Measurements from ENCODE around the gene LRRC30. TPM values are rescaled to one million over a fixed set of nuclear protein-coding genes. Genes with fewer than 3 reads are reported as not detected.

The LRRC30 gene
- polyA plus RNA-seq, 5 donors = 0.29 TPM; not detected in 4

DNA sequence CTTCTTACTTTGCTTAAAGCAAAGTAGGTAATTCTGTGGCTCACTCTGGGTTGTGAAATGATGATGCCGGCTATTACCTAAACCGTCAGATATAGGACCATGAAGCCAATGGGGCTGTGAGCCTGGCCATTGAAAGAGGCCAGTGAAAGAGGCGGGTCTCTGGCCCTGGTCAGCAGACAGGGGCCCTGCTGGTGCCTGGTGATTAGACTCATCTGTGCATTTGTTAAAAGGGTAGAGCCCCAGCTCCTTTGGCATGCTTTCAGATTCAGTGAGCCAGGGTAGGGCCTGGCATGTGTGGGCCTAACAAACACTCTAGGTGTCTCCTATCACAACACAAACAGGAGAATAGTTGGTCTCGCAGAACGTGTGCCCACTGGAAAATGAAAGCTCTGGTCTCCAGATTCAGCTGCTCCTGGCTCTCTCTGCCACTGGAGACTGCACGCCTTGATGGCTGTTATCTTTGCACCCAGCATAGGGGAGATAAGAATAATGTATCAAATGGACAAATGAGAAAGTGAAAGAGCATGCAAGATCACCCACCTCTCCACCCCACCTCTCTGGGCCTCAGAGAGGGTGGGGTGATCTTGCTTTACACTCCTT is 6.9 kb downstream of the LRRC30 start:
- DNase-seq = no peak

DNA sequence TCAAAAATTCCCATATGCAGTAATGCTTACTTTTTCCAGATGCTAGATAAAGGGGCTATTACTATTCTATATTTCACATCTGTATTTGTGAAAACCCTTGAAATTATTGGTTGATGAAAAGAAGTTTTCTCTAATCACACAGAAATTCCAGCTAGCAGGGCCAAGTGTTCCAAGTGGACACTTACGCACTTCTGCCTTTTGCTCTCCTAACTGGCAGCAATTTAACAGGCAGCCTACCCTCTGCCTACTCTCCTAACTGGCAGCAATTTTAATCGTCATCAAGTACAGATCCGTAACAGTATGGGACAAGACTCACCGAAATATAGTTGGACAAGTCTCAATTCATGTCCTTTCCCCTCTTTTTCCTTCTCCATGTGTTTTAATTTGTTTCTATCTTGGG is 12.0 kb downstream of the LRRC30 start:
- DNase-seq = no peak

DNA sequence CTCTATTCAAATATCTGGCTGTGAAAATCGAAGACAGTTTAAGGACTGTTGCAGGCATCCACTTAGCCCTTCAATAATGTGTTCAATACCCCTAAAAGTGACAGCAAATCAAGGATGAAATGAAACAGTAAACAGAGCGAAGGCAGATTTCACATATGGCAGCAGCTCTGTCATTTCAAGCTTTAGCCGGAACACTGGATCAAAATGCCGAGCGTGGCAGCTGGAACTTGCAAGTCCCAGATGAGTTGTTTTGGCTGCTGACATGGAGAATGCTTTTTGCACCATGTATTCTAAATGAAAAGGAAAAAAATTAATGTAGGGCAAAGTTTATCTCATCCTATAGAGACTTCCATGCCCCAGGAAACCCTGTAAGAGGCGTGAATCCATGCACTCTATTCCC is 18.0 kb downstream of the LRRC30 start:
- no peak for DNase-seq

DNA sequence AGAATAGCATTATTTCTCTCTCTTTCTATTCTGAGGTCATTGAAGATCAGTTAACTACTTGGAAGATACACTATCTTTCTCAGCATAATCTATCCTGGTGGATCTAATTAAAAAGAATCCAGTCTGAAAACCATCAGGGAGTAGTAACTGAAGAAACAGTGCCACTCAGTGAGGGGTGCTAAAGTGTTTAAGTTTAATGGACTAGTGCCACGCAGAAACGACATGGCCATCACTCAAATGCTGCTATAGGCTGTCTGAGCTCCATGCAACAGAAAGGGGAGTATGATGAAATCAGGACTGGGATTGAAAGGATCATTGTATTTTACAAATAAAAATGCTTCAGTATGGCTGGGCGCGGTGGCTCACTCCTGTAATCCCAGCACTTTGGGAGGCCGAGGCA is 23.3 kb downstream of the LRRC30 start:
- no peak for DNase-seq

GRCh38 chr18:7255054-7255453 is 24.2 kb downstream of the LRRC30 start:
- no peak for DNase-seq

- DNase-seq = no peak
These were observed 24.8 kb downstream of the LRRC30 start for GRCh38 chr18:7255643-7256042.

DNA sequence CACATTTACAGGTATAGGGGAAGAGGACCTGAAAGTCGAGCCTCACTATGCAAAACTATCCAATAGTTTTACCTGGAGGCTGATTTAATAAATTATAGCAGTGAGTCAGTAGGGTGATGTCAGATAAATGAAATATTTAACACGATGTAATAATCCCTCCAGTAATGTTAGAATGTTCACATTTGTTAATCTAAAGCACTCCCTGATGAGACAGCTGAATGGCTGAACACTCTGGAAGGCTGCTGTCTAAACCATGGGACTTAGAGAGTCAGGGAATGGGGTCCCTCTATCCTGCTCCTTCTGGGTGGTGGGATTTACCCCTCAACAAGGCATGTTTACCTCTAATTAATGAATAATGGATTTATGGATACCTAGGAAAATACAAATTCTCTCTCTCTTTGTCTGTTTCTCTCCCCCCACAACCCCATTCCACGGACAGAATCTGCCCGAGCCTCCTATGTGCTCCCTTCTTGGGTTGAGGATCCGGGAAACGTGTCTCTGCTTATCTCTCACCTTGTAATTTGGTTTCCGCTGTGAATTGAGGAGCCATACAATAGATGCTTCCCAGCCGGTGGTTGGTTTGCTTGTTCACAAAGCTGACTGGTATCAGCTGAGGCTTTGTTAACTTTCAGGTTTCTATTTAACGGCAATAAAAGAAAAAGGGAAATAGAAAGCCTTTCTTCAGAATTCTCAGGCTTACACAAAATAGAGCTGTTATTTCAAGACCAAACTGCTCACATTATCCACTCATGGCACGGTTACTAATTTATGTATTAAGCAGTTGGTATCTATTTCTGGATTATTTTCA is 25.9 kb downstream of the LRRC30 start:
- no peak for DNase-seq

DNA sequence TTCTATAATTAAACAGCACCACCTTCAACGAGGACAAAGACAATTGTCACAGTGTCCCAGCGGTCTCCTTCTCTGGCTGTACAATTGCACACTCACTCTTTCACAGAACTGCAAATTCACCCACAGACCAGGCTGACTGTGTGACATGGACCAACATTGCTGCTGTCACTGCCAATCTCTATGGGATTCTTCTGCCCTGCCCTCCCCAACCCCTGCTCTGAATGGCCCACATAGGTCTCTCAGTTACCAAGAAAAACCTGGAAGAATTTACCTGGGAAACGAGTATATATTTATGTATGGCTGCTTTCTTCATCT is 26.5 kb downstream of the LRRC30 start:
- DNase-seq = no peak

DNA sequence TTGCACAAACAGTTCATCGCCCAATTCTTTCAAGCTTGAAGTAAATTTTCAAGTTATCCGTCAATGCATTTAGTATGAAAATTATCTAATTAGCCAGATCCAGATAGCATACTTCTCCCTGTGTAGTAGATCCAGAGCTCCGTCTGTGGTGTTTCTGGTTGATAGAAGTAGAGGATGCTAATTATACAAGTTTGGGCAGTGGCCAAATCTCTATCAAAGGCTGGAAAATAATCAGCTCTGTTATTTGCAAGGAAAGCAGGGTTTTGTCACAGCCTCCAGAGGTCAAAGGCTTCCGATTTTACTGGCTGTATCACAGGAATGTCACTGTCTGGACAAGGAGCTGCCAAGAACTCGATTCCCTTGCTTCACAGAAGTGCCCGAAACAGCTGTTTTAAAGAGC is 28.6 kb downstream of the LRRC30 start:
- no peak for DNase-seq

- no peak for DNase-seq
These were observed 30.3 kb downstream of the LRRC30 start for GRCh38 chr18:7261199-7261598.

DNA sequence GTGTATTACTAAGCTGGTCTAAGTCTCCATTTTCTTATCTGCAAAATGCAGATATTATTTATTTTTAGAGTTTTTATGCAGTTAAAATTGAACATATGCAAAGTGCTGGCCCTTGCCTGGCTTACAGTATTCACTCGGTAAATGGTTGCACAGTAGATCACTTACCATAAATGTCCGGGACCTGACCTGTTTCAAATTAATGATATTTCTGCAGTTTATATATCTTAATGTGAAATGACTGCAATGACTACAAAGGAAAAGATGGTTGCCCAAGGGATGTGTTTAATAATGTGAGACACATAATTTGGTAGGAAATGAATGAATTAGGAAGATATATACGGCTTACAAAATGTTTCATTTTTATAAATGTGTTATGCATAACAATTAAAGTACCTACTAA is 37.1 kb downstream of the LRRC30 start:
- DNase-seq = no peak

GRCh38 chr18:7269942-7270341 is 39.1 kb downstream of the LRRC30 start:
- no peak for DNase-seq

DNA sequence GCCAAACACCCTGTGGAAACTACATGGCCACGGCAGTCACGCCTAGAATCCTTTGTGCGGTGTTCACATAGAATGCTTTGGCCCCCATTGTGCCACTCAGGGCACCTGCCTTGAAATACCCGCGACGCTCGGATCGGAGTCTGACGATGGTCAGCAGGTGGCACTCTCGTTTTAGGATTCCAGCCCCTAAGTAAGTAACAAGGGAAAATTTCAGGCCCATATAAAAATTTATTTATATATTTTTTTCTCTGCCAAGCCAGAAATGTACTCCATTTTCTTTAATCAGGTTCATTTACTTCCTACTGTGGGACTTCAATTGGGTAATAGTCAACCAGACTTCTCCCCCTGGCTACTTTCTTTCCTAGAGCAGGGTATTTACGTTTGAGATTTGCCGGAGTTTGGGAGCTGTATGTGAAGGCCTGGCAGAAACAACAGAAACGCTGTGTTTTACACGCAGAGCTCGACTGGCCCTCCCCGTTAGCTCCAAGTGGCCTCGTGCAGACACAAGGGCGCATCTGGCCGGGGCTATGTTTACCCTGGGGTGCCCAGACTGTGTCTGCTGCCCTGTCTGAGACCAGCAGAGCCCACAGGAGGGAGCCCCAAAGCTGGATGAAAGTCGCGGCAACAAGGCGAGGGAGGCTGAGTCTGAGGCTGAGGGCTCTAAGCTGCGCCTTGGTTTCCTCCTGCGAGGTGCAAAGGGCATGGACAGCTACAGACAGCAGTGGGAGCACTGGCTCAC is 41.6 kb downstream of the LRRC30 start:
- DNase-seq = peak; percentile 64 to 69

- DNase-seq = peak in 1 of 2 donors; percentile 19
These were observed 42.5 kb downstream of the LRRC30 start for GRCh38 chr18:7273301-7273921.

DNA sequence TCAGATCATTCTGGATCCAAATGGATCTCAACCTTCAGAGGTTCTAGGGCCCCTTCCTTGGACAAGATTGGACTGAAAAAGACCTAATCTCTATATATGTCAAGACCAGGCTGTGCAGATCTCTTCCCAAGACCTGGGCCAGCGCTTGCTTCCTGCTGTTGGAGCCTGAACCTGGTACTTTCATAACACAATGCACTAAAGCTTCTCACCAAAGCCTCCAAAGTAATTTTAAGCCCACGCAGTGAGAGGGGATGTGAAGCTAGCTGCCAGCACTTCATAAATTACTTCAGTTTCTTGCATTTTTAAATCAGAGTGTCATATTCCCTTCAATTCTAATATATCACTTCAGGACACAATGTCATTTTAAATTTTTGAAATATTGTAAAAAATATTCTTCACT is 50.7 kb downstream of the LRRC30 start:
- DNase-seq = no peak

Other genes starting within 250 kb of the LRRC30 start
- gene LAMA1, start 113.3 kb upstream of the LRRC30 start, polyA plus RNA-seq (ENCODE audit: insufficient read depth in 1 of 5, insufficient read length in 5 of 5, low replicate concordance in 1 of 5) = 10 to 100 TPM in 2 of 5 donors, 1 to 10 TPM in 3; 5.9 to 17.1 (median 9.7) TPM

All from right lung (tissue), 5 donors.